ENCODE data around the gene ARRDC3. TPM values are rescaled to one million over a fixed set of nuclear protein-coding genes. Genes with fewer than 3 reads are reported as not detected.
A peak's percentile ranks its signal among the peaks of the same experiment; 100 is the strongest.

The ARRDC3 gene
- total and polyA plus RNA-seq, 2 experiments from 2014 or later: 11.9 to 16.5 TPM

DNA sequence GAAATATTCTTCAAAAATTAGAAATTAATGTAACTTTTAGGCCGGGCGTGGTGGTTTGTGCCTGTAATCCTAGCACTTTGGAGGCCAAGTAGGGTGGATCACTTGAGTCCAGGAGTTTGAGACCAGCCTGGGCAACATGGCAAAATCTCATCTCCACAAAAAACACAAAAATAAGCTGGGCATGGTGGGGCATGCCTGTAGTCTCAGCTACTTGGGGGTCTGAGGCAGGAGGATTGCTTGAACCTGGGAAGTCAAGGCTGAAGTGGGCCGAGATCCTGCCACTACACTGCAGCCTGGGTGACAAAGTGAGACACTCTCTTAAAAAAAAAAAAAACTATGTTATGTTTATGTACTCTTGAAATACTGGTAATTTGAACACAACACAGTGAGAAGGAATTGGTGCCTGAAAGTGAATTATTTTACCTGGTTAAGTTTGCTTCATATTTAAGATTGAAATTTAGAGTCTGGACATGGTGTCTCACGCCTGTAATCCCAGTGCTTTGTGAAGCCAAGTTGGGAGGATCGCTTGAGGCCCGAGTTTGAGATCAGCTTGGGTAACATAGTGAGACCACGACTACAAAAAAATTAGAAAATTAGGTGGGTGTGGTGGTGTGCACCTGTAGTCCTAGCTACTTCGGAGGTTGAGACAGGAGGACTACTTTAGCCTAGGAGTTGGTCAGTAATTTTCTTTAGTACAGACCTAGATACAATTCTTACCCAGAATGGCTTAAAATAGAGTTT lies 15.0 kb downstream of the ARRDC3 start:
- Histone ChIP-seq H3K4me1 (ENCODE audit: insufficient read depth) (no peaks in the 10 kb centered on the region), H3K27me3 (ENCODE audit: insufficient read depth) (no peaks in the 10 kb centered on the region), H2AFZ (no peak overlapping the region), H3F3A (replicated peaks; ENCODE audit: low read depth) (no peaks in the 10 kb centered on the region), H3K79me2 (replicated peaks; ENCODE audit: insufficient read depth) (no peaks in the 10 kb centered on the region), H3K36me3 (ENCODE audit: insufficient read depth) (peaks cover 8% of the 10 kb centered on the region), H3K9me2 (ENCODE audit: insufficient read depth) (no peaks in the 10 kb centered on the region), H3K27ac (ENCODE audit: low read depth) (no peak overlapping the region), H3K4me2 (no peak overlapping the region), H3K4me3 (no peak overlapping the region), H4K20me1 (replicated peaks; ENCODE audit: insufficient read depth) (no peaks in the 10 kb centered on the region)
- no peak for ATAC-seq
- peaks cover 3% of the 10 kb centered on the region for H3K27me3 Mint-ChIP-seq (ENCODE audit: insufficient read depth, low read depth, poor library complexity)
- no peak for TF ChIP-seq CREB1 (CRISPR knock-in tag; IDR thresholded peaks at IDR 0.05; ENCODE audit: low read depth)
- no peak for TF ChIP-seq EZH2 (IDR thresholded peaks at IDR 0.05; ENCODE audit: low read depth, unreplicated experiment)
- TF ChIP-seq POLR2AphosphoS5 (IDR thresholded peaks at IDR 0.05; ENCODE audit: low read depth): no peak
- TF ChIP-seq, protein P1, sequence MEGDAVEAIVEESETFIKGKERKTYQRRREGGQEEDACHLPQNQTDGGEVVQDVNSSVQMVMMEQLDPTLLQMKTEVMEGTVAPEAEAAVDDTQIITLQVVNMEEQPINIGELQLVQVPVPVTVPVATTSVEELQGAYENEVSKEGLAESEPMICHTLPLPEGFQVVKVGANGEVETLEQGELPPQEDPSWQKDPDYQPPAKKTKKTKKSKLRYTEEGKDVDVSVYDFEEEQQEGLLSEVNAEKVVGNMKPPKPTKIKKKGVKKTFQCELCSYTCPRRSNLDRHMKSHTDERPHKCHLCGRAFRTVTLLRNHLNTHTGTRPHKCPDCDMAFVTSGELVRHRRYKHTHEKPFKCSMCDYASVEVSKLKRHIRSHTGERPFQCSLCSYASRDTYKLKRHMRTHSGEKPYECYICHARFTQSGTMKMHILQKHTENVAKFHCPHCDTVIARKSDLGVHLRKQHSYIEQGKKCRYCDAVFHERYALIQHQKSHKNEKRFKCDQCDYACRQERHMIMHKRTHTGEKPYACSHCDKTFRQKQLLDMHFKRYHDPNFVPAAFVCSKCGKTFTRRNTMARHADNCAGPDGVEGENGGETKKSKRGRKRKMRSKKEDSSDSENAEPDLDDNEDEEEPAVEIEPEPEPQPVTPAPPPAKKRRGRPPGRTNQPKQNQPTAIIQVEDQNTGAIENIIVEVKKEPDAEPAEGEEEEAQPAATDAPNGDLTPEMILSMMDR (conservative IDR thresholded peaks at IDR 0.05; ENCODE audit: low read depth in 2 of 2): no peak
- TF ChIP-seq EZH2phosphoT487 (IDR thresholded peaks at IDR 0.05; ENCODE audit: unreplicated experiment): no peak
- no peak for TF ChIP-seq ZNF114 (CRISPR knock-in tag; IDR thresholded peaks at IDR 0.05)
- TF ChIP-seq JUNB (IDR thresholded peaks at IDR 0.05; ENCODE audit: unreplicated experiment): no peak
- TF ChIP-seq, protein P2, sequence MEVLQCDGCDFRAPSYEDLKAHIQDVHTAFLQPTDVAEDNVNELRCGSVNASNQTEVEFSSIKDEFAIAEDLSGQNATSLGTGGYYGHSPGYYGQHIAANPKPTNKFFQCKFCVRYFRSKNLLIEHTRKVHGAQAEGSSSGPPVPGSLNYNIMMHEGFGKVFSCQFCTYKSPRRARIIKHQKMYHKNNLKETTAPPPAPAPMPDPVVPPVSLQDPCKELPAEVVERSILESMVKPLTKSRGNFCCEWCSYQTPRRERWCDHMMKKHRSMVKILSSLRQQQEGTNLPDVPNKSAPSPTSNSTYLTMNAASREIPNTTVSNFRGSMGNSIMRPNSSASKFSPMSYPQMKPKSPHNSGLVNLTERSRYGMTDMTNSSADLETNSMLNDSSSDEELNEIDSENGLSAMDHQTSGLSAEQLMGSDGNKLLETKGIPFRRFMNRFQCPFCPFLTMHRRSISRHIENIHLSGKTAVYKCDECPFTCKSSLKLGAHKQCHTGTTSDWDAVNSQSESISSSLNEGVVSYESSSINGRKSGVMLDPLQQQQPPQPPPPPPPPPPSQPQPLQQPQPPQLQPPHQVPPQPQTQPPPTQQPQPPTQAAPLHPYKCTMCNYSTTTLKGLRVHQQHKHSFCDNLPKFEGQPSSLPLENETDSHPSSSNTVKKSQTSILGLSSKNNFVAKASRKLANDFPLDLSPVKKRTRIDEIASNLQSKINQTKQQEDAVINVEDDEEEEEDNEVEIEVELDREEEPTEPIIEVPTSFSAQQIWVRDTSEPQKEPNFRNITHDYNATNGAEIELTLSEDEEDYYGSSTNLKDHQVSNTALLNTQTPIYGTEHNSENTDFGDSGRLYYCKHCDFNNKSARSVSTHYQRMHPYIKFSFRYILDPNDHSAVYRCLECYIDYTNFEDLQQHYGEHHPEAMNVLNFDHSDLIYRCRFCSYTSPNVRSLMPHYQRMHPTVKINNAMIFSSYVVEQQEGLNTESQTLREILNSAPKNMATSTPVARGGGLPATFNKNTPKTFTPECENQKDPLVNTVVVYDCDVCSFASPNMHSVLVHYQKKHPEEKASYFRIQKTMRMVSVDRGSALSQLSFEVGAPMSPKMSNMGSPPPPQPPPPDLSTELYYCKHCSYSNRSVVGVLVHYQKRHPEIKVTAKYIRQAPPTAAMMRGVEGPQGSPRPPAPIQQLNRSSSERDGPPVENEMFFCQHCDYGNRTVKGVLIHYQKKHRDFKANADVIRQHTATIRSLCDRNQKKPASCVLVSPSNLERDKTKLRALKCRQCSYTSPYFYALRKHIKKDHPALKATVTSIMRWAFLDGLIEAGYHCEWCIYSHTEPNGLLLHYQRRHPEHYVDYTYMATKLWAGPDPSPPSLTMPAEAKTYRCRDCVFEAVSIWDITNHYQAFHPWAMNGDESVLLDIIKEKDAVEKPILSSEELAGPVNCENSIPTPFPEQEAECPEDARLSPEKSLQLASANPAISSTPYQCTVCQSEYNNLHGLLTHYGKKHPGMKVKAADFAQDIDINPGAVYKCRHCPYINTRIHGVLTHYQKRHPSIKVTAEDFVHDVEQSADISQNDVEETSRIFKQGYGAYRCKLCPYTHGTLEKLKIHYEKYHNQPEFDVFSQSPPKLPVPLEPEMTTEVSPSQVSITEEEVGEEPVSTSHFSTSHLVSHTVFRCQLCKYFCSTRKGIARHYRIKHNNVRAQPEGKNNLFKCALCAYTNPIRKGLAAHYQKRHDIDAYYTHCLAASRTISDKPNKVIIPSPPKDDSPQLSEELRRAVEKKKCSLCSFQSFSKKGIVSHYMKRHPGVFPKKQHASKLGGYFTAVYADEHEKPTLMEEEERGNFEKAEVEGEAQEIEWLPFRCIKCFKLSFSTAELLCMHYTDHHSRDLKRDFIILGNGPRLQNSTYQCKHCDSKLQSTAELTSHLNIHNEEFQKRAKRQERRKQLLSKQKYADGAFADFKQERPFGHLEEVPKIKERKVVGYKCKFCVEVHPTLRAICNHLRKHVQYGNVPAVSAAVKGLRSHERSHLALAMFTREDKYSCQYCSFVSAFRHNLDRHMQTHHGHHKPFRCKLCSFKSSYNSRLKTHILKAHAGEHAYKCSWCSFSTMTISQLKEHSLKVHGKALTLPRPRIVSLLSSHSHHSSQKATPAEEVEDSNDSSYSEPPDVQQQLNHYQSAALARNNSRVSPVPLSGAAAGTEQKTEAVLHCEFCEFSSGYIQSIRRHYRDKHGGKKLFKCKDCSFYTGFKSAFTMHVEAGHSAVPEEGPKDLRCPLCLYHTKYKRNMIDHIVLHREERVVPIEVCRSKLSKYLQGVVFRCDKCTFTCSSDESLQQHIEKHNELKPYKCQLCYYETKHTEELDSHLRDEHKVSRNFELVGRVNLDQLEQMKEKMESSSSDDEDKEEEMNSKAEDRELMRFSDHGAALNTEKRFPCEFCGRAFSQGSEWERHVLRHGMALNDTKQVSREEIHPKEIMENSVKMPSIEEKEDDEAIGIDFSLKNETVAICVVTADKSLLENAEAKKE (CRISPR knock-in tag; IDR thresholded peaks at IDR 0.05): no peak
- no peak for TF ChIP-seq STAT1 (IDR thresholded peaks at IDR 0.05; ENCODE audit: unreplicated experiment)
- TF ChIP-seq, protein P3, sequence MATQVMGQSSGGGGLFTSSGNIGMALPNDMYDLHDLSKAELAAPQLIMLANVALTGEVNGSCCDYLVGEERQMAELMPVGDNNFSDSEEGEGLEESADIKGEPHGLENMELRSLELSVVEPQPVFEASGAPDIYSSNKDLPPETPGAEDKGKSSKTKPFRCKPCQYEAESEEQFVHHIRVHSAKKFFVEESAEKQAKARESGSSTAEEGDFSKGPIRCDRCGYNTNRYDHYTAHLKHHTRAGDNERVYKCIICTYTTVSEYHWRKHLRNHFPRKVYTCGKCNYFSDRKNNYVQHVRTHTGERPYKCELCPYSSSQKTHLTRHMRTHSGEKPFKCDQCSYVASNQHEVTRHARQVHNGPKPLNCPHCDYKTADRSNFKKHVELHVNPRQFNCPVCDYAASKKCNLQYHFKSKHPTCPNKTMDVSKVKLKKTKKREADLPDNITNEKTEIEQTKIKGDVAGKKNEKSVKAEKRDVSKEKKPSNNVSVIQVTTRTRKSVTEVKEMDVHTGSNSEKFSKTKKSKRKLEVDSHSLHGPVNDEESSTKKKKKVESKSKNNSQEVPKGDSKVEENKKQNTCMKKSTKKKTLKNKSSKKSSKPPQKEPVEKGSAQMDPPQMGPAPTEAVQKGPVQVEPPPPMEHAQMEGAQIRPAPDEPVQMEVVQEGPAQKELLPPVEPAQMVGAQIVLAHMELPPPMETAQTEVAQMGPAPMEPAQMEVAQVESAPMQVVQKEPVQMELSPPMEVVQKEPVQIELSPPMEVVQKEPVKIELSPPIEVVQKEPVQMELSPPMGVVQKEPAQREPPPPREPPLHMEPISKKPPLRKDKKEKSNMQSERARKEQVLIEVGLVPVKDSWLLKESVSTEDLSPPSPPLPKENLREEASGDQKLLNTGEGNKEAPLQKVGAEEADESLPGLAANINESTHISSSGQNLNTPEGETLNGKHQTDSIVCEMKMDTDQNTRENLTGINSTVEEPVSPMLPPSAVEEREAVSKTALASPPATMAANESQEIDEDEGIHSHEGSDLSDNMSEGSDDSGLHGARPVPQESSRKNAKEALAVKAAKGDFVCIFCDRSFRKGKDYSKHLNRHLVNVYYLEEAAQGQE (IDR thresholded peaks at IDR 0.05; ENCODE audit: unreplicated experiment): no peak
- TF ChIP-seq, protein P4, sequence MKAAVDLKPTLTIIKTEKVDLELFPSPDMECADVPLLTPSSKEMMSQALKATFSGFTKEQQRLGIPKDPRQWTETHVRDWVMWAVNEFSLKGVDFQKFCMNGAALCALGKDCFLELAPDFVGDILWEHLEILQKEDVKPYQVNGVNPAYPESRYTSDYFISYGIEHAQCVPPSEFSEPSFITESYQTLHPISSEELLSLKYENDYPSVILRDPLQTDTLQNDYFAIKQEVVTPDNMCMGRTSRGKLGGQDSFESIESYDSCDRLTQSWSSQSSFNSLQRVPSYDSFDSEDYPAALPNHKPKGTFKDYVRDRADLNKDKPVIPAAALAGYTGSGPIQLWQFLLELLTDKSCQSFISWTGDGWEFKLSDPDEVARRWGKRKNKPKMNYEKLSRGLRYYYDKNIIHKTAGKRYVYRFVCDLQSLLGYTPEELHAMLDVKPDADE (IDR thresholded peaks at IDR 0.05): no peak
- TF ChIP-seq ZNF331 (CRISPR knock-in tag; IDR thresholded peaks at IDR 0.05; ENCODE audit: low read depth): no peak
- TF ChIP-seq NANOG (IDR thresholded peaks at IDR 0.05; ENCODE audit: borderline replicate concordance): no peak
- H3K27ac Mint-ChIP-seq: peak overlapping the region; percentile 59; the same call in 1 of the 2 replicates
- H3K4me3 Mint-ChIP-seq: no peak overlapping the region
- no peaks in the 10 kb centered on the region for H3K9me3 Mint-ChIP-seq
- DNase-seq (ENCODE audit: low spot score): no peak
- H3K4me1 Mint-ChIP-seq: no peaks in the 10 kb centered on the region
- H3K36me3 Mint-ChIP-seq (ENCODE audit: low read depth): peaks cover 49% of the 10 kb centered on the region
